Fibroblast of lung (primary cell): ENCODE data around the gene ADAMTS19.

ENCODE experiments used
- EZH2 ChIP-seq: IDR thresholded peaks from 2 replicates; pipeline ENCODE4 v1.5.1; 2012; ENCODE audit warnings: low read length, control low read depth, mild to moderate bottlenecking; ENCODE audit errors: missing control alignments
- TF ChIP-seq, protein P1 (sequence below), 2 donors: IDR thresholded peaks in 1 of 2; conservative IDR thresholded peaks in 1 of 2; 1 replicate in 1 of 2; 2 replicates in 1 of 2; pipeline ENCODE4 v1.5.1; 2011 to 2012; ENCODE audit warnings: low read length in 2 of 2, control low read depth in 1 of 2, inconsistent platforms in 1 of 2, low read depth in 1 of 2, mild to moderate bottlenecking in 1 of 2

DNA sequence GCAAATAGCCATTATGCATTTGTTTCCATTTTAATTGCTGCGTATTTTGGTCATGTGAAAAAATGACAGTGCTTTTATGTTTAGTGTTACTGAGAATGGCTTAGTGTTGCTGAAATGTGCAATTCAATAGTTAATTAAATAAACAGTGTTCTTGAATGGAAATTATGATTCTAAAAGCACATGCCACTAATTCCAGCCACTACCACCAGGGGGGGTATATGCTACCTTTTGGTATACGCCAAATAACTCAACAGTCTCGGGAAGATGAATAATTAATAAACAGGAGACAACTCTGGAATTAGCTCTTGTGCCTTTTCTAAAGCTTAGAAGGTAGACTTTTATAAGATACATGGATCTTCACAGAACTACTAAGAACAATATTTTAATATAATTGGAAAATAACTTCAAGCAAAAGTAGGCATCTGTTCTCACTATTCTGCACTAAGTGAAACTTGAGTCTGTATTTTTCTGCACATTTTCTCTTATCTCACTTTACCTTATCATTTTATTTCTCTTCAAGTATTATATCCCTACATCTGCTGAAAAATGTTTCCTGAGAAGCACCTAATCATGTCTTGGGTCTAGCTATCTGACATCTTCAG is 204.3 kb downstream of the ADAMTS19 start:
- no peak for TF ChIP-seq EZH2
- TF ChIP-seq, protein P1, sequence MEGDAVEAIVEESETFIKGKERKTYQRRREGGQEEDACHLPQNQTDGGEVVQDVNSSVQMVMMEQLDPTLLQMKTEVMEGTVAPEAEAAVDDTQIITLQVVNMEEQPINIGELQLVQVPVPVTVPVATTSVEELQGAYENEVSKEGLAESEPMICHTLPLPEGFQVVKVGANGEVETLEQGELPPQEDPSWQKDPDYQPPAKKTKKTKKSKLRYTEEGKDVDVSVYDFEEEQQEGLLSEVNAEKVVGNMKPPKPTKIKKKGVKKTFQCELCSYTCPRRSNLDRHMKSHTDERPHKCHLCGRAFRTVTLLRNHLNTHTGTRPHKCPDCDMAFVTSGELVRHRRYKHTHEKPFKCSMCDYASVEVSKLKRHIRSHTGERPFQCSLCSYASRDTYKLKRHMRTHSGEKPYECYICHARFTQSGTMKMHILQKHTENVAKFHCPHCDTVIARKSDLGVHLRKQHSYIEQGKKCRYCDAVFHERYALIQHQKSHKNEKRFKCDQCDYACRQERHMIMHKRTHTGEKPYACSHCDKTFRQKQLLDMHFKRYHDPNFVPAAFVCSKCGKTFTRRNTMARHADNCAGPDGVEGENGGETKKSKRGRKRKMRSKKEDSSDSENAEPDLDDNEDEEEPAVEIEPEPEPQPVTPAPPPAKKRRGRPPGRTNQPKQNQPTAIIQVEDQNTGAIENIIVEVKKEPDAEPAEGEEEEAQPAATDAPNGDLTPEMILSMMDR (conservative IDR thresholded peaks at IDR 0.05 in 1 of 2, IDR thresholded peaks at IDR 0.05 in 1 of 2; ENCODE audit: low read depth in 1 of 2, low read length in 2 of 2): peak; percentile 75 to 94
